Left forelimb (tissue), 1 donor: ENCODE results near the gene SPRR2G.
"Not testable (repeated sequence)": the region's sequence is repeated elsewhere in the genome, so short reads cannot be mapped to it uniquely, and the experiment has no call there.

Experiments used
- DNase-seq: peaks from one replicate; pipeline ENCODE4 v3.0.0-alpha.2; 2018; ENCODE audit warnings: low spot score

The SPRR2G gene

DNA sequence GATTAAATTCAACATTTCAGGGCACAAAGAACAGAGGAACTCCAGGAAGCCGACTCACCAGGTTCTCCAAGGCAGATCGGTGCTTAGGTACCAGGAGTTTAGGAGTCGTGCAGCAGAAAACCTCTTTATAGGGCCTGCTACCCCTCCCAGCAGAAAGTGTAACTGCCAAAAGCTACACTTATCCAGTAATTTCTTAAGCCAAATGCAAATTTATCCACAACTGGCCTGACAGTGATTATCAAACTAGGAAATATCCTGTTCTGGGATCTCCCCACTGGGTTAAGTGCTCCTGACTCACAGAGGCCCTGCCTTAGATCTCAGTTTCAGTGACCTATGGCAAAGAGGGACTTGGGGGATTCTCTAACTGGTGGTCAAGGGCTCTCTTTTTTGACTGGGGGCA, 37.3 kb downstream of the SPRR2G start, which contains the start of gene SPRR2F:
SPRR2F (minus strand) TSS at position 101 of the 400 bp plus-strand sequence. CDS start 783 bp downstream, outside the sequence.
- no peak for DNase-seq

DNA sequence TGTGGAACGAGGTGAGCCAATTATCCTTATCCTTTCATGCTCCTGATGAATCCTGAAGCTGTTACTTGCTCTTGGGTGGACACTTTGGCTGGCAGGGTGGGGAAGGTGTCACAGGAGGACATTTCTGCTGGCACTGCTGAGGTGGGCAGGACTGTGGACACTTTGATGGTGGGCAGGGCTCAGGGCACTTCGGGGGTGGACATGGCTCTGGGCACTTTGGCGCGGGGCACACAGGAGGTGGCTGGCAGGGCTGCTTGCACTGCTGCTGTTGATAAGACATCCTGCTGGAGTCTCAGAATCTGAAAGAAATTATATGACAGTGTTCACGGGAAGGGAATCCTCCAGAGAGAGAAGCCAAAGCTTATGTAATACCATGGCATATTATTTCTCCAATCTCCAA, 38.2 kb downstream of the SPRR2G start:
- DNase-seq = not testable (repeated sequence)

DNA sequence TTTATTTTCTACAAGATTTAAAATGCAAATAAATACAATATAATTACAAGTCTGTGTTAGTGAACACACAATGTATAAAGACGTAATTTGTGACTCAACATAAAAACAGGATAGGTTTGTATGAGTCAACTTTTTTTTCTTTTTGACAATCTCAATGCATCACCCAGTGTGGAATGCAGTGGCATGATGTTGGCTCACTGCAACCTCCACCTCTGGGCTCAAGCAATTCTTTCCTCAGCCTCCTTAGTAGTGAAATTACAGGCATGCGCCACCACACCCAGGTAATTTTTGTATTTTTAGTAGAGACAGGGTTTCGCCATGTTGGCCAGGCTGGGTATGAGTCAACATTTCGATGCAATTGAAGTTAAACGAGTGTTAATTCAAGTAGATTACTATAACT, 50.4 kb downstream of the SPRR2G start:
- DNase-seq = no peak
